Measurements from ENCODE around the gene GBX2.

The GBX2 gene

DNA sequence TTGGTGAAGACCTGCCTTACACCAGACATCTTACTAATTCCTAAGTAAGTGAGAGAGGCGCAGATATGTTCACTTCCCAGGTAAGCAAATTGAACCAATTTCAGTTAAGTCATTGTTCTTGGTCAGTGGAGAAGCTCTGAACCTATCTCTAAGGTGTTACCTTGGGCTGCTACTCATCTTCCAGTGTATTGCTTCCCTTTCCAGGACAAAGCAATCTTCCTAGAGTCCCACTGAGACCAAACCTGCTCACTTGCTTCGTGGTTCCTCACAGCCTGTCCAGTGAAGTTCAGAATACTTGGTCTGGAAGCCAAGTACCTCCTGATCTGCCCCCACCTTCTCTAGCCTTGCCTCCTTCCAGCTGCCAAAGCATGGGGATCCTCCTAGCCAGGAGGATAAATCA is 22.5 kb upstream of the GBX2 start:
- DNase-seq (ENCODE audit: low read depth, low spot score) = no peak
- H3K27ac ChIP-seq = no peak overlapping the region

DNA sequence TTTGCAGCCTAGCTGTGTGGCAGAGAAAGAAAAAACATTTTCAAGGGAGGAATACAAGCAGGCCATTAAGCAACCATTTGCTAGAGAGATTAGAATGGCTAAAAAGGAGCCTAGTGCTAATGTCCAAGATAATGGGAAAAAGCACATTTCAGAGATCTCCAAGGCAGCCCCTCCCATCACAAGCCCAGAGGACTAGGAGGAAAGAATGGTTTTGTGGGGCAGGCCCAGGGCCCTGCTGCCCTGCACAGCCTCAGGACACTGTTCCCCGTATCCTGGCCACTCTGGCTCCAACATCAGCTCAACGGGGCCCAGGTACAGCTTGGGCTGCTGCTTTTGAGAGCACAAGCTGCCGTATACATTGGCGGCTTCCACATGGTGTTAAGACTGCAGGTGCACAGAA is 16.5 kb upstream of the GBX2 start:
- no peak for DNase-seq (ENCODE audit: low read depth, low spot score)
- H3K27ac ChIP-seq = no peak overlapping the region

- peak overlapping the region; percentile 67 for H3K27ac ChIP-seq
Measured at GRCh38 chr2:236180831-236181453, 12.8 kb upstream of the GBX2 start.

DNA sequence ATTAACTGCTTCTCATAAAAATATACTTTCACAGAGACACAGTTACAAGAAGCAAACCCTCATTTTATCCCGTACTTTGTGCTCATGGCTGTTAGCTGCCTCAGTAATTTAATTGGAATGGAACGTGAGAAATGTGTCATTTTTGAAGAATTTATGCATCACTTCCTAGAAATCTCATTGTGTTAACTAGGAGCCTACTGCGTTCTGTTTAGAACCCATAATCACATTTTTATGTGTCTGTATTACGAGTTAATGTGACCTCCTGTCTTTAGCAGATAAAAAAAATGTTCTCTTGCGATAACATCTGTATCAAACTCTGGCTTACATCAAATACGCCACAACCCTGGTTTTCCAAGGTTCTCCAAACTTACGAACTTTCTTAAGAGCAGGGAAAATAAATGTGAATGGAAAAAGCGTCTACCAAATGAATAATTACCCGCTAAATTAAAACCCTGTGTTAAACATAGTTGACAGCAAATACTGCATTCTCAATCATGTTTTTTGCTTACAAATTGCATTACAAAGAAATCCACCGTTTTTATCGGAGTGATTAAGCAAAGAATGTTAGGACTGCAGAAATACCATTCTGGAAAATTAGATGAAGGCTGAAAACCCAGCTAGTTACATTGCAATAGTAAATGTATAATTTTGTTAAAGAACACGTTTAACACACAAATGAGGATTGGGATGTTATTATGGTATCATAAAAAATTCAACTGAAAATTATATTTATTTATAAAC is 12.1 kb upstream of the GBX2 start:
- DNase-seq (ENCODE audit: low read depth, low spot score) = no peak
- peak overlapping the region; percentile 67 for H3K27ac ChIP-seq

More at GRCh38 chr2:236180831-236181453, 12.8 kb upstream of the GBX2 start:
- DNase-seq (ENCODE audit: low read depth, low spot score) = no peak

- DNase-seq (ENCODE audit: low read depth, low spot score) = no peak
- peak overlapping the region; percentile 67 for H3K27ac ChIP-seq
Measured at GRCh38 chr2:236179236-236180075, 11.3 kb upstream of the GBX2 start.

DNA sequence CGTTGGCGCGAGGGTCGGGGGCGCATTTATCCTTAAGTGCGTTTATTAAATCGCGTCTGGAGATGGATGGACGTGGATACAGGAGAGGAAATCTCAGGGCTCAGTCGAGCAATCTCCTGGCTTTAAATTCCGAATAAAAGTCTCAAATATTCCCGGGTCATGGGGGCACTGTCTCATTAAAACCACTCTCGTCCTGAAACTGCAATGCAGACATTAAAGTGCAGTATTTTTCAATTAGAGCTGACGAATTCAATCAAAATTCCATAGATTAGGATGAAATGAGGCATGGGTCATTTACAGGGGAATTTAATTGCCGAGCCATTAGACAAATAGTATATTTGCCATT is 10.7 kb upstream of the GBX2 start:
- peak overlapping the region; percentile 67 for H3K27ac ChIP-seq
- no peak for DNase-seq (ENCODE audit: low read depth, low spot score)

DNA sequence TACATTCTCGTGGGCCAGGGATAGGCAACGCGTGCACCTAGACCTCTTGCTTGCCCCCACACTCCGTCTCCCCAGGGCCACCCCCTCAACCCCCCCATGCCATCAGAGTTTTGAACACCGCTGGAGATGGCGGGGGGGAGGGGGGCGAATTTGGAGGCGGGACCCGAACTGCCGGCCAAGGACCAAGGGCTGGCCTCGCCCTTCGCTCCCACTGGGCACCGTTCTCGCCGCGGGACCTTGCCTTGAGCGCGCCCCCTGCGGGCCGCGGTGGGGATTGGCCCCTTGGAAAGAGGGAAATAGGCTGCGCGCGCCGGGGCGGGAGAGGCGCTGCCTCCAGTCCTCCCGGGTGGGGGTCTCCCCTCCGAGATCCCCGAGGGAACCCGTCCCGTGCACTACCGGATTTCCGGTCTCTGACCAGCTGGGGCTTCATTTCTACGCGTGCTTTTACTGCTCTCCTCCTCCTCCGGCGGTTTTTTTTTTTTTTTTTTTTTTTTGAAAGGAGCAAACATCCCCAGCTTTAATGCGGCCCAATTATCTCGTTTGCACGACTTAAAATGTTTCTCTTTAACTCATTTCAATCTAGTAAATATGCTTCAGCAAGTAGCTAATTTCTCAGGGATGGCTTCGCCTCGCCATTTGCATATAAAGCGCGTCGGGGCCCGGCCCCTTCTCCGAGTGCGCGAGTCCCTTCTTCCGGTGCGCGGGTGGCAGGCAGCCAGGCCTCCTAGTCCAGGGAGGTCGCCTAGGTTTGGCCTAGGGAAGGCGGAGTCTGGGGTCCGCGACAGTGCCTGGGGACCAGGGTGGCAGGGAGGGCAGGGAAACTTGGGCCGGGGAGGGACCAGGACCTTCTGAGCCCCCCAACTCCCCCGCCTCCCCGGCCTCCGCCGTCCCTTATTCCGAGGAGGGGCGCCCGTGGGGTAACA is 10.0 kb upstream of the GBX2 start:
- DNase-seq (ENCODE audit: low read depth, low spot score) = no peak
- peak overlapping the region; percentile 67 for H3K27ac ChIP-seq

GRCh38 chr2:236177604-236177966 is 9.4 kb upstream of the GBX2 start:
- H3K27ac ChIP-seq = no peak overlapping the region
- no peak for DNase-seq (ENCODE audit: low read depth, low spot score)

- DNase-seq (ENCODE audit: low read depth, low spot score) = no peak
- no peak overlapping the region for H3K27ac ChIP-seq
Measured at GRCh38 chr2:236176951-236177350, 8.8 kb upstream of the GBX2 start.

DNA sequence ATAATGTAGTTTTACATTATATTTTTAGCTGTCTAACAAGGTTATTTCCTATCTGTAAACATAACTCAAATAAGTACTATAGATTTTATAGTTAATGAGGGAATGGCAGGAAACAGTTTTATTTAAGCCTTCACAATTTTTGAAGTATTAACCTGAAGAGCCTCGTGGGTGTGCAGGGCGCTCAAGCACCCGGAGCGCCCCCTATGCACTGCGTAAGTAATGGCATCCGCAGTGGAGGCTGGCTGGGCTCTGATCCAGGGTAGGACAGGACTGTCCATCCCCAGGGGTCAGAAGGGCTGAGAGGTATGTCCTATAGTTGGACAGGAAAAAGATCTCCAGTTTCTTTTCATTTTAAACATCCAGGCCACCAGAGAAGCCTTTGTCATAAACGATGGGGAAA is 8.2 kb upstream of the GBX2 start:
- no peak overlapping the region for H3K27ac ChIP-seq
- no peak for DNase-seq (ENCODE audit: low read depth, low spot score)

- H3K27ac ChIP-seq = no peak overlapping the region
- no peak for DNase-seq (ENCODE audit: low read depth, low spot score)
Measured at GRCh38 chr2:236175548-236176150, 7.5 kb upstream of the GBX2 start.

GRCh38 chr2:236173729-236174607 is 5.8 kb upstream of the GBX2 start:
- no peak for DNase-seq (ENCODE audit: low read depth, low spot score)
- H3K27ac ChIP-seq = no peak overlapping the region

DNA sequence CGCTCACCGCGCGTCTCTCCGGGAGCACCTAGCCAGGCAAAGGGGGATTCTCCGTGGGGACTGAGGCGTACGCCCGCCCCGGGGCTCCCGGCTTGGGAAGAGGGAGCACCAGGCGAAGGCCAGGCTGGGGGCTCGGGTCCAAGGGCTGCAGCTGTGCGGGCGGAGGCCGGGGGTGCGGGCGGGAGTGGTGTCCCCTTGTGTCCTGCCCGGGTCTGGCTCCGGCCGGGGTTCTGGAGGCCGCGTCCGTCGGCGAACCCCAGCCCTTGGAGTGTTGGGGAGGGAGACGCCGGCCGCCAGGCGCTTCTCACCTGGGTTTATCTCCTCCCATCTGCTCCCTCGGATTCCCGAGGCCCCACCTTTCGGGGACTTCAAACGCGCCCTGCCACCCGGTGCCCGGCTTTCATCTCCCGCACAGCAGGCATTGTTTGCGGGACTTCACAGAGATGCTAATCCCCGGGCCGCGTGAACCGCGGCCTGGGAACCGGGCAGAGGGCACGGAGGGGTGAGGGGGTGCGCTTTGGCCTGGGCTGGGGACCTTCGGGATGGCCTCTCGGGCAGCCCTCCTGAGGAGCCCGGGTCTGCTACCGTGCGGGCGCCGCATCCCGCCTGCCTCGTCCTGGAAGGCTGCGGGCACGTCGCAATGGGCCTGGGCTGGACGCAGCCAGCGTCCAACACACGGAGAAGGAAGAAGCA is 5.0 kb upstream of the GBX2 start:
- no peak for DNase-seq (ENCODE audit: low read depth, low spot score)
- H3K27ac ChIP-seq = no peak overlapping the region

- DNase-seq (ENCODE audit: low read depth, low spot score) = no peak
- H3K27ac ChIP-seq = no peak overlapping the region
Measured at GRCh38 chr2:236172255-236173035, 4.3 kb upstream of the GBX2 start.

DNA sequence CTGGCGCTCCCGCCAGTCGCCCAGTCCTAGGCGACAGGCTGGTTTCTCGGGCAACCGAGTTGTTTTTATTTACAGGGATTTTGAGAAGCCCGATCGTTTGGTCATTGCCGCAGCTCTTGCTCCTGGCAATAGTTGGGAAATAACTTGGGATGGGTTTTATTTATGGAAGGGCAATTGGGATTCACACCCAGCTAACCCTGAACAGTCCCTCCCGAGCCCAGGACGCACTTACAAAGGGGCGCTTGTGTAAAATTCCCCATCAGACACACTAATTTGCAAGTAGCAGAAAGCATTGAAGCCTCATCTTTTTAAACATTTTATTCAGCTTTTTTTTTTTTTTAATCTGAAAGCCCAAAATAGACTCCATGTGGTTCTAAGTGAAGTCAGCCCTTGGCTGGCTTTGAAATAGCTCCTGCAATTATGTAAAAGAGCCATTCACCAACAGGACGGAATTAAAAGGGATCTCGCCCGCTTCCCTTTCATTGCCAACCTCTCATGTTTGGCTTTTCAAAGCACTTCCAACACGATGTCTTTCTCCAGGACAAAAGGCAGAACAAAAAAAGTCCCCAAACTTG is 3.6 kb upstream of the GBX2 start:
- no peak for DNase-seq (ENCODE audit: low read depth, low spot score)
- no peak overlapping the region for H3K27ac ChIP-seq

- H3K27ac ChIP-seq = no peak overlapping the region
- DNase-seq (ENCODE audit: low read depth, low spot score) = no peak
Measured at GRCh38 chr2:236171181-236171679, 3.0 kb upstream of the GBX2 start.

- DNase-seq (ENCODE audit: low read depth, low spot score) = no peak
Measured at GRCh38 chr2:236170590-236171165, 2.5 kb upstream of the GBX2 start.

More at GRCh38 chr2:236170590-236171165, 2.5 kb upstream of the GBX2 start:
- no peak overlapping the region for H3K27ac ChIP-seq
